Central memory CD8-positive, alpha-beta T cell (primary cell): ENCODE results near the gene NPSR1.
A peak's percentile ranks its signal among the peaks of the same experiment; 100 is the strongest.
"Not testable (repeated sequence)": the region's sequence is repeated elsewhere in the genome, so short reads cannot be mapped to it uniquely, and the experiment has no call there.

Experiments used
- ATAC-seq: fragments of 150-1000 bp; cut with Tn5 transposase; replicated peaks from 2 replicates; pipeline ENCODE4 v1.10.0; 2022; ENCODE audit warnings: mild to moderate bottlenecking, moderate FRiP score, moderate number of reproducible peaks; ENCODE audit not compliant: poor library complexity, severe bottlenecking; ENCODE audit errors: extremely low read depth
- DNase-seq, 2 donors: peaks; one replicate each; pipeline ENCODE4 v3.0.0; 2021; ENCODE audit warnings: low spot score in 2 of 2
- H3K27ac Mint-ChIP-seq: one replicate; pipeline ENCODE4 v1.8.0; 2022; ENCODE audit warnings: low read depth, mild to moderate bottlenecking, moderate library complexity, mixed read lengths
- H3K27me3 Mint-ChIP-seq: one replicate; pipeline ENCODE4 v1.8.0; 2022; ENCODE audit warnings: mixed read lengths
- H3K36me3 Mint-ChIP-seq: one replicate; pipeline ENCODE4 v1.8.0; 2022; ENCODE audit warnings: mild to moderate bottlenecking, moderate library complexity, mixed read lengths; ENCODE audit not compliant: insufficient read depth
- H3K4me1 Mint-ChIP-seq: one replicate; pipeline ENCODE4 v1.8.0; 2022; ENCODE audit warnings: mixed read lengths
- H3K4me3 Mint-ChIP-seq: one replicate; pipeline ENCODE4 v1.8.0; 2022; ENCODE audit warnings: mild to moderate bottlenecking, moderate library complexity, mixed read lengths
- H3K9me3 Mint-ChIP-seq: one replicate; pipeline ENCODE4 v1.8.0; 2022; ENCODE audit warnings: mixed read lengths

Gene NPSR1

GRCh38 chr7:34772296-34772938 lies 114.4 kb downstream of the NPSR1 start:
- ATAC-seq = no peak
- Mint-ChIP-seq H3K9me3 (peaks cover 6% of the 10 kb centered on the region), H3K27ac (no peak overlapping the region), H3K36me3 (no peaks in the 10 kb centered on the region), H3K4me1 (no peaks in the 10 kb centered on the region), H3K27me3 (peaks cover 12% of the 10 kb centered on the region), H3K4me3 (no peak overlapping the region)
- DNase-seq = no peak

- Mint-ChIP-seq H3K4me1 (no peaks in the 10 kb centered on the region), H3K27ac (no peak overlapping the region), H3K27me3 (no peaks in the 10 kb centered on the region), H3K36me3 (no peaks in the 10 kb centered on the region), H3K4me3 (no peak overlapping the region), H3K9me3 (peaks cover 8% of the 10 kb centered on the region)
- ATAC-seq (no peak), DNase-seq (no peak)
These were observed 118.8 kb downstream of the NPSR1 start for GRCh38 chr7:34776748-34777358.

GRCh38 chr7:34780546-34780945 lies 122.5 kb downstream of the NPSR1 start:
- peaks cover 25% of the 10 kb centered on the region for H3K9me3 Mint-ChIP-seq
- no peaks in the 10 kb centered on the region for H3K27me3 Mint-ChIP-seq
- H3K36me3 Mint-ChIP-seq = no peaks in the 10 kb centered on the region
- H3K4me1 Mint-ChIP-seq = no peaks in the 10 kb centered on the region
- H3K4me3 Mint-ChIP-seq = no peak overlapping the region
- no peak for ATAC-seq
- no peak for DNase-seq
- no peak overlapping the region for H3K27ac Mint-ChIP-seq

GRCh38 chr7:34787586-34787985 lies 129.6 kb downstream of the NPSR1 start:
- H3K27me3 Mint-ChIP-seq = peaks cover 8% of the 10 kb centered on the region
- H3K4me3 Mint-ChIP-seq = no peak overlapping the region
- peaks cover 17% of the 10 kb centered on the region for H3K9me3 Mint-ChIP-seq
- no peak for ATAC-seq
- no peaks in the 10 kb centered on the region for H3K36me3 Mint-ChIP-seq
- H3K4me1 Mint-ChIP-seq = no peaks in the 10 kb centered on the region
- DNase-seq = no peak
- no peak overlapping the region for H3K27ac Mint-ChIP-seq

GRCh38 chr7:34806831-34807230 lies 148.8 kb downstream of the NPSR1 start:
- no peak overlapping the region for H3K27ac Mint-ChIP-seq
- DNase-seq (no peak), ATAC-seq (no peak)
- H3K9me3 Mint-ChIP-seq = no peaks in the 10 kb centered on the region
- no peaks in the 10 kb centered on the region for H3K36me3 Mint-ChIP-seq
- peaks cover 35% of the 10 kb centered on the region for H3K27me3 Mint-ChIP-seq
- H3K4me1 Mint-ChIP-seq = no peaks in the 10 kb centered on the region
- H3K4me3 Mint-ChIP-seq = no peak overlapping the region

- Mint-ChIP-seq H3K4me3 (no peak overlapping the region), H3K27ac (no peak overlapping the region), H3K36me3 (no peaks in the 10 kb centered on the region), H3K27me3 (peaks cover 44% of the 10 kb centered on the region), H3K9me3 (no peaks in the 10 kb centered on the region), H3K4me1 (no peaks in the 10 kb centered on the region)
- DNase-seq (no peak), ATAC-seq (no peak)
These were observed 149.7 kb downstream of the NPSR1 start for GRCh38 chr7:34807548-34808340.

- peaks cover 58% of the 10 kb centered on the region for H3K27me3 Mint-ChIP-seq
- H3K36me3 Mint-ChIP-seq, H3K9me3 Mint-ChIP-seq, H3K4me3 Mint-ChIP-seq, ATAC-seq, DNase-seq, H3K4me1 Mint-ChIP-seq, H3K27ac Mint-ChIP-seq: not testable (repeated sequence)
These were observed 156.3 kb downstream of the NPSR1 start for GRCh38 chr7:34814203-34814842.

GRCh38 chr7:34821932-34822558 lies 164.0 kb downstream of the NPSR1 start:
- Mint-ChIP-seq H3K27me3 (peaks cover 12% of the 10 kb centered on the region), H3K27ac (peak overlapping the region; percentile 49), H3K9me3 (no peaks in the 10 kb centered on the region)

GRCh38 chr7:34823650-34824258 lies 165.7 kb downstream of the NPSR1 start:
- Mint-ChIP-seq H3K36me3 (no peaks in the 10 kb centered on the region), H3K4me1 (no peaks in the 10 kb centered on the region), H3K4me3 (no peak overlapping the region), H3K27ac (no peak overlapping the region), H3K27me3 (peaks cover 12% of the 10 kb centered on the region), H3K9me3 (no peaks in the 10 kb centered on the region)
- ATAC-seq = no peak
- DNase-seq = no peak

More at GRCh38 chr7:34821932-34822558, 164.0 kb downstream of the NPSR1 start:
- H3K4me1 Mint-ChIP-seq = no peaks in the 10 kb centered on the region
- ATAC-seq (no peak), DNase-seq (no peak)
- H3K36me3 Mint-ChIP-seq = no peaks in the 10 kb centered on the region
- no peak overlapping the region for H3K4me3 Mint-ChIP-seq

- ATAC-seq = no peak
- DNase-seq = no peak
These were observed 167.2 kb downstream of the NPSR1 start for GRCh38 chr7:34825221-34825620.

GRCh38 chr7:34830390-34830789 lies 172.4 kb downstream of the NPSR1 start:
- H3K9me3 Mint-ChIP-seq = no peaks in the 10 kb centered on the region
- no peaks in the 10 kb centered on the region for H3K4me1 Mint-ChIP-seq
- H3K4me3 Mint-ChIP-seq = no peak overlapping the region
- H3K27ac Mint-ChIP-seq = no peak overlapping the region
- peaks cover 31% of the 10 kb centered on the region for H3K27me3 Mint-ChIP-seq
- ATAC-seq (no peak), DNase-seq (no peak)
- H3K36me3 Mint-ChIP-seq = no peaks in the 10 kb centered on the region

More at GRCh38 chr7:34825221-34825620, 167.2 kb downstream of the NPSR1 start:
- Mint-ChIP-seq H3K27ac (no peak overlapping the region), H3K4me1 (no peaks in the 10 kb centered on the region), H3K27me3 (peaks cover 20% of the 10 kb centered on the region), H3K36me3 (no peaks in the 10 kb centered on the region), H3K4me3 (no peak overlapping the region), H3K9me3 (no peaks in the 10 kb centered on the region)

- Mint-ChIP-seq H3K36me3 (no peaks in the 10 kb centered on the region), H3K27ac (no peak overlapping the region), H3K9me3 (no peaks in the 10 kb centered on the region), H3K4me1 (no peaks in the 10 kb centered on the region), H3K4me3 (no peak overlapping the region), H3K27me3 (peaks cover 33% of the 10 kb centered on the region)
- DNase-seq (no peak), ATAC-seq (no peak)
These were observed 173.4 kb downstream of the NPSR1 start for GRCh38 chr7:34831436-34831835.
